MM.1S (cell line): ENCODE results near the gene CDK17.

ENCODE experiments used
- DNase-seq: peaks from one replicate; pipeline ENCODE4 v3.0.0-alpha.2; 2015
- H2AFZ ChIP-seq: fragments of 300-600 bp; sonication (generic); 2 replicates; pipeline ENCODE4 v1.6.0; 2016; ENCODE audit warnings: antibody characterized with exemption, low read length
- H3F3A ChIP-seq: fragments of 300-600 bp; sonication (generic); 2 replicates; pipeline ENCODE4 v1.6.1; 2016; ENCODE audit warnings: mild to moderate bottlenecking, antibody characterized with exemption, low read length, moderate library complexity, mixed read lengths; ENCODE audit not compliant: insufficient read depth
- H3K27ac ChIP-seq: fragments of 300-600 bp; sonication (generic); 2 replicates; pipeline ENCODE4 v1.5.1; 2016; ENCODE audit warnings: mild to moderate bottlenecking, low read length
- H3K27me3 ChIP-seq: fragments of 300-600 bp; sonication (generic); replicated peaks from 2 replicates; pipeline ENCODE4 v1.6.0; 2016; ENCODE audit warnings: low read length; ENCODE audit not compliant: insufficient read depth
- H3K36me3 ChIP-seq: fragments of 300-600 bp; sonication (generic); replicated peaks from 2 replicates; pipeline ENCODE4 v1.6.1; 2016; ENCODE audit warnings: mild to moderate bottlenecking, low read length, mixed read lengths; ENCODE audit not compliant: insufficient read depth
- H3K4me1 ChIP-seq: fragments of 300-600 bp; sonication (generic); 2 replicates; pipeline ENCODE4 v1.6.1; 2016; ENCODE audit warnings: low read length, mixed read lengths
- H3K4me2 ChIP-seq: fragments of 300-600 bp; sonication (generic); 2 replicates; pipeline ENCODE4 v1.6.0; 2016; ENCODE audit warnings: low read depth, low read length
- H3K4me3 ChIP-seq: fragments of 300-600 bp; sonication (generic); 2 replicates; pipeline ENCODE4 v1.5.1; 2016; ENCODE audit warnings: low read length, mixed read lengths
- H3K79me2 ChIP-seq: fragments of 300-600 bp; sonication (generic); 2 replicates; pipeline ENCODE4 v1.6.1; 2016; ENCODE audit warnings: mixed run types, low read length, mixed read lengths
- H3K9ac ChIP-seq: fragments of 300-600 bp; sonication (generic); 2 replicates; pipeline ENCODE4 v1.6.1; 2016; ENCODE audit warnings: low read length, mixed read lengths
- H3K9me2 ChIP-seq: fragments of 300-600 bp; sonication (generic); replicated peaks from 2 replicates; pipeline ENCODE4 v1.6.1; 2016; ENCODE audit warnings: mild to moderate bottlenecking, low read length, mixed read lengths; ENCODE audit not compliant: insufficient read depth
- H3K9me3 ChIP-seq: fragments of 300-600 bp; sonication (generic); replicated peaks from 2 replicates; pipeline ENCODE4 v1.6.1; 2016; ENCODE audit warnings: mild to moderate bottlenecking, low read length, mixed read lengths; ENCODE audit not compliant: insufficient read depth
- H4K20me1 ChIP-seq: fragments of 300-600 bp; sonication (generic); 2 replicates; pipeline ENCODE4 v1.6.1; 2016; ENCODE audit warnings: mild to moderate bottlenecking, low read length, moderate library complexity, mixed read lengths; ENCODE audit not compliant: insufficient read depth
- EZH2 ChIP-seq: fragments of 300-600 bp; sonication (generic); optimal IDR thresholded peaks from 2 replicates; pipeline ENCODE3; 2017; ENCODE audit warnings: low read depth, mild to moderate bottlenecking, antibody characterized with exemption, low read length, mixed read lengths
- EZH2phosphoT487 ChIP-seq: fragments of 300-600 bp; sonication (generic); IDR thresholded peaks from 2 replicates; pipeline ENCODE4 v1.6.1; 2018; ENCODE audit warnings: antibody characterized with exemption, low read length
- TF ChIP-seq, protein P1 (sequence below): fragments of 300-600 bp; sonication (generic); IDR thresholded peaks from 2 replicates; pipeline ENCODE4 v1.5.1; 2016; ENCODE audit warnings: antibody characterized with exemption, low read length, mixed read lengths

CDK17 gene

DNA sequence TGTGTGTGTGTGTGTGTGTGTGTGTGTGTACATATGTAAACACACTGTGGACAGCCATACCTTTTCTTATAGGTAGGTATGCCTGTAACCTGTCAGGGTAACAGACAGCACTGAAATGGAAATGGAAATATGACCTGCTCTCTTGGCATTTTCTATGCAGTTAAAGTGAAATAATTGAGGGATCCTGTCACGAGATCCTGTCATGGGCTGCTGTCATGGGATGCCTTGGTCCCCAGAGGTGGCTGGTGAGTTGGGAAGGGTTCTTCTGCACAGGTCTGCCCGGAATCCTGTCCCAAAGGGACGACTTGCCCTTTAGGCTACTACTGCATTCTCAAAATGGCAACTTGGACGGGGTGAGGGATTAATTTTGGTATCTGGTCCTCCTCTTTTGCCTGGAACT lies 158.8 kb downstream of the CDK17 start:
- DNase-seq = no peak
- Histone ChIP-seq H3K36me3 (no peaks in the 10 kb centered on the region; the same call in 1 of the 2 replicates), H3K9me3 (no peaks in the 10 kb centered on the region), H3K9me2 (no peaks in the 10 kb centered on the region), H3K4me1 (no peaks in the 10 kb centered on the region), H3K27ac (no peak overlapping the region), H2AFZ (no peak overlapping the region), H3K4me3 (no peak overlapping the region), H3K79me2 (peaks cover 96% of the 10 kb centered on the region), H3K27me3 (no peaks in the 10 kb centered on the region), H3K4me2 (no peak overlapping the region), H3F3A (no peaks in the 10 kb centered on the region), H3K9ac (no peak overlapping the region), H4K20me1 (peaks cover 14% of the 10 kb centered on the region)
- TF ChIP-seq, protein P1, sequence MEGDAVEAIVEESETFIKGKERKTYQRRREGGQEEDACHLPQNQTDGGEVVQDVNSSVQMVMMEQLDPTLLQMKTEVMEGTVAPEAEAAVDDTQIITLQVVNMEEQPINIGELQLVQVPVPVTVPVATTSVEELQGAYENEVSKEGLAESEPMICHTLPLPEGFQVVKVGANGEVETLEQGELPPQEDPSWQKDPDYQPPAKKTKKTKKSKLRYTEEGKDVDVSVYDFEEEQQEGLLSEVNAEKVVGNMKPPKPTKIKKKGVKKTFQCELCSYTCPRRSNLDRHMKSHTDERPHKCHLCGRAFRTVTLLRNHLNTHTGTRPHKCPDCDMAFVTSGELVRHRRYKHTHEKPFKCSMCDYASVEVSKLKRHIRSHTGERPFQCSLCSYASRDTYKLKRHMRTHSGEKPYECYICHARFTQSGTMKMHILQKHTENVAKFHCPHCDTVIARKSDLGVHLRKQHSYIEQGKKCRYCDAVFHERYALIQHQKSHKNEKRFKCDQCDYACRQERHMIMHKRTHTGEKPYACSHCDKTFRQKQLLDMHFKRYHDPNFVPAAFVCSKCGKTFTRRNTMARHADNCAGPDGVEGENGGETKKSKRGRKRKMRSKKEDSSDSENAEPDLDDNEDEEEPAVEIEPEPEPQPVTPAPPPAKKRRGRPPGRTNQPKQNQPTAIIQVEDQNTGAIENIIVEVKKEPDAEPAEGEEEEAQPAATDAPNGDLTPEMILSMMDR = no peak
- TF ChIP-seq EZH2 (no peak), EZH2phosphoT487 (no peak)

- DNase-seq = no peak
- Histone ChIP-seq H4K20me1 (peaks cover 14% of the 10 kb centered on the region), H3F3A (no peaks in the 10 kb centered on the region), H3K36me3 (no peaks in the 10 kb centered on the region), H2AFZ (no peak overlapping the region), H3K27ac (no peak overlapping the region), H3K4me3 (no peak overlapping the region), H3K79me2 (peaks cover 96% of the 10 kb centered on the region), H3K9me2 (no peaks in the 10 kb centered on the region), H3K9ac (no peak overlapping the region), H3K4me2 (no peak overlapping the region), H3K4me1 (no peaks in the 10 kb centered on the region), H3K27me3 (no peaks in the 10 kb centered on the region), H3K9me3 (no peaks in the 10 kb centered on the region)
- TF ChIP-seq, protein P1 = no peak
- TF ChIP-seq EZH2phosphoT487 (no peak), EZH2 (no peak)
Measured at GRCh38 chr12:96240656-96241055, 159.6 kb downstream of the CDK17 start.

- Histone ChIP-seq H2AFZ (no peak overlapping the region), H3K4me3 (no peak overlapping the region), H3K27ac (no peak overlapping the region), H3K27me3 (no peaks in the 10 kb centered on the region), H3F3A (no peaks in the 10 kb centered on the region), H4K20me1 (peaks cover 17% of the 10 kb centered on the region), H3K79me2 (peaks cover 95% of the 10 kb centered on the region), H3K36me3 (no peaks in the 10 kb centered on the region), H3K4me1 (no peaks in the 10 kb centered on the region), H3K4me2 (no peak overlapping the region), H3K9ac (no peak overlapping the region), H3K9me3 (no peaks in the 10 kb centered on the region), H3K9me2 (no peaks in the 10 kb centered on the region)
- TF ChIP-seq, protein P1 = no peak
- TF ChIP-seq EZH2phosphoT487 (no peak), EZH2 (no peak)
- no peak for DNase-seq
Measured at GRCh38 chr12:96239711-96240635, 160.3 kb downstream of the CDK17 start.
